RWPE1 (cell line): ENCODE data around the gene CNDP1.

ENCODE experiments used
- CTCF ChIA-PET: fragments of 350-600 bp; sonication (Branson Sonifier 250); formaldehyde crosslinking; extraction: SDS; loops from one replicate; lab custom pipeline; 2021; lab: Yijun Ruan, JAX
- POLR2A ChIA-PET: fragments of 400-600 bp; formaldehyde crosslinking; extraction: SDS; loops from one replicate; lab custom pipeline; 2020; ENCODE audit warnings: antibody characterized with exemption; ENCODE audit not compliant: low non-redundant PET; lab: Yijun Ruan, JAX
- DNase-seq: peaks from one replicate; pipeline ENCODE4 v3.0.0; 2012; ENCODE audit warnings: low spot score
- H3K27ac ChIP-seq: fragments of 450-650 bp; 2 replicates; pipeline ENCODE4 v1.5.1; 2017
- CTCF ChIP-seq: fragments of 450-650 bp; conservative IDR thresholded peaks from 2 replicates; pipeline ENCODE4 v1.5.1; 2017; ENCODE audit warnings: low read depth, mild to moderate bottlenecking

CNDP1 gene

GRCh38 chr18:74597662-74598349, 63.5 kb downstream of the CNDP1 start, which contains the start of gene ZNF407:
ZNF407 (plus strand) TSS chr18:74597870; CDS start chr18:74631020, 33,150 bp downstream.
- peak within 1 kb of the TSS; percentile 95 for H3K27ac ChIP-seq
- ChIA-PET CTCF (no interaction called here), POLR2A (interaction anchor here (1.0 kb wide), 1 partner anchor 18 kb away, joined by 3 read pairs; no protein-coding TSS in a partner anchor)
- TF ChIP-seq CTCF: no peak
- DNase-seq: peak; percentile 81

- ChIA-PET CTCF (interaction anchor here (0.5 kb wide), 1 partner anchor 73 kb away, joined by 3 read pairs; no protein-coding TSS in a partner anchor), POLR2A (interaction anchor here (1.0 kb wide), 1 partner anchor 17 kb away, joined by 3 read pairs; no protein-coding TSS in a partner anchor)
- peak; percentile 18 for DNase-seq
- peak overlapping the region; percentile 95 for H3K27ac ChIP-seq
- no peak; the same call in 1 of the 2 replicates for TF ChIP-seq CTCF
Observed at GRCh38 chr18:74598350-74599001, 64.2 kb downstream of the CNDP1 start.

GRCh38 chr18:74604361-74604760, 70.1 kb downstream of the CNDP1 start:
- H3K27ac ChIP-seq: no peak overlapping the region
- no peak for TF ChIP-seq CTCF
- CTCF ChIA-PET: no interaction called here
- no peak for DNase-seq
- POLR2A ChIA-PET: no interaction called here

GRCh38 chr18:74604774-74605173, 70.5 kb downstream of the CNDP1 start:
- DNase-seq: no peak
- ChIA-PET CTCF (no interaction called here), POLR2A (no interaction called here)
- no peak for TF ChIP-seq CTCF
- no peak overlapping the region for H3K27ac ChIP-seq

GRCh38 chr18:74608681-74609080, 74.4 kb downstream of the CNDP1 start:
- ChIA-PET CTCF (no interaction called here), POLR2A (no interaction called here)
- DNase-seq: no peak

More at GRCh38 chr18:74608681-74609080, 74.4 kb downstream of the CNDP1 start:
- H3K27ac ChIP-seq: no peak overlapping the region
- TF ChIP-seq CTCF: no peak
